Gastrocnemius medialis (tissue), 4 donors: Measurements from ENCODE around the gene UBR2.

Experiments used
- CTCF ChIP-seq, 5 experiments: fragments of 450-650 bp in 3 of 5; fragments of 200-600 bp in 2 of 5; sonication (generic) in 2 of 5; IDR thresholded peaks in 4 of 5; conservative IDR thresholded peaks in 1 of 5; 1 replicate in 4 of 5; 2 replicates in 1 of 5; pipeline ENCODE4 v1.5.1; 2016 to 2019; ENCODE audit warnings: antibody characterized with exemption in 5 of 5, mild to moderate bottlenecking in 3 of 5, moderate library complexity in 3 of 5
- POLR2A ChIP-seq, 2 donors: fragments of 450-650 bp; IDR thresholded peaks; one replicate each; pipeline ENCODE4 v1.6.1; 2017; ENCODE audit warnings: antibody characterized with exemption in 2 of 2, mild to moderate bottlenecking in 2 of 2, moderate library complexity in 2 of 2

GRCh38 chr6:42618105-42618504 lies 54.3 kb downstream of the UBR2 start:
- TF ChIP-seq POLR2A (IDR thresholded peaks at IDR 0.05) (no peak), CTCF (IDR thresholded peaks at IDR 0.05 in 4 of 5, conservative IDR thresholded peaks at IDR 0.05 in 1 of 5) (no peak)
